ENCODE measurements around the gene ETDC. TPM values are rescaled to one million over a fixed set of nuclear protein-coding genes. Genes with fewer than 3 reads are reported as not detected.
A peak's percentile ranks its signal among the peaks of the same experiment; 100 is the strongest.

The ETDC gene
- total and polyA plus RNA-seq, 2 experiments from 2014 or later: not detected

GRCh38 chrX:135273162-135273561, 36.1 kb upstream of the ETDC start:
- Histone ChIP-seq H3K36me3 (ENCODE audit: insufficient read depth) (no peaks in the 10 kb centered on the region), H4K20me1 (replicated peaks; ENCODE audit: insufficient read depth) (no peaks in the 10 kb centered on the region), H3K9me2 (ENCODE audit: insufficient read depth) (no peaks in the 10 kb centered on the region), H3K4me1 (ENCODE audit: insufficient read depth) (peaks cover 9% of the 10 kb centered on the region), H2AFZ (no peak overlapping the region), H3F3A (replicated peaks; ENCODE audit: low read depth) (no peaks in the 10 kb centered on the region), H3K4me3 (no peak overlapping the region), H3K4me2 (peak overlapping the region; percentile 55; the same call in 1 of the 2 replicates), H3K27me3 (ENCODE audit: insufficient read depth) (no peaks in the 10 kb centered on the region), H3K79me2 (replicated peaks; ENCODE audit: insufficient read depth) (no peaks in the 10 kb centered on the region), H3K27ac (ENCODE audit: low read depth) (peak overlapping the region; percentile 72; the same call in 1 of the 2 replicates)
- H3K36me3 Mint-ChIP-seq (ENCODE audit: low read depth): no peaks in the 10 kb centered on the region; the same call in 2 of the 3 replicates
- no peak for TF ChIP-seq EZH2 (IDR thresholded peaks at IDR 0.05; ENCODE audit: low read depth, unreplicated experiment)
- TF ChIP-seq STAT1 (IDR thresholded peaks at IDR 0.05; ENCODE audit: unreplicated experiment): no peak
- TF ChIP-seq ZNF114 (CRISPR knock-in tag; IDR thresholded peaks at IDR 0.05): no peak
- no peak for TF ChIP-seq JUNB (IDR thresholded peaks at IDR 0.05; ENCODE audit: unreplicated experiment)
- no peak for TF ChIP-seq NANOG (IDR thresholded peaks at IDR 0.05; ENCODE audit: borderline replicate concordance)
- no peak for TF ChIP-seq ETS1 (IDR thresholded peaks at IDR 0.05)
- TF ChIP-seq ZNF462 (CRISPR knock-in tag; IDR thresholded peaks at IDR 0.05): no peak
- TF ChIP-seq CTCF (conservative IDR thresholded peaks at IDR 0.05; ENCODE audit: low read depth in 2 of 2): no peak
- TF ChIP-seq ZNF331 (CRISPR knock-in tag; IDR thresholded peaks at IDR 0.05; ENCODE audit: low read depth): no peak
- TF ChIP-seq CREB1 (CRISPR knock-in tag; IDR thresholded peaks at IDR 0.05; ENCODE audit: low read depth): no peak
- TF ChIP-seq, protein P1, sequence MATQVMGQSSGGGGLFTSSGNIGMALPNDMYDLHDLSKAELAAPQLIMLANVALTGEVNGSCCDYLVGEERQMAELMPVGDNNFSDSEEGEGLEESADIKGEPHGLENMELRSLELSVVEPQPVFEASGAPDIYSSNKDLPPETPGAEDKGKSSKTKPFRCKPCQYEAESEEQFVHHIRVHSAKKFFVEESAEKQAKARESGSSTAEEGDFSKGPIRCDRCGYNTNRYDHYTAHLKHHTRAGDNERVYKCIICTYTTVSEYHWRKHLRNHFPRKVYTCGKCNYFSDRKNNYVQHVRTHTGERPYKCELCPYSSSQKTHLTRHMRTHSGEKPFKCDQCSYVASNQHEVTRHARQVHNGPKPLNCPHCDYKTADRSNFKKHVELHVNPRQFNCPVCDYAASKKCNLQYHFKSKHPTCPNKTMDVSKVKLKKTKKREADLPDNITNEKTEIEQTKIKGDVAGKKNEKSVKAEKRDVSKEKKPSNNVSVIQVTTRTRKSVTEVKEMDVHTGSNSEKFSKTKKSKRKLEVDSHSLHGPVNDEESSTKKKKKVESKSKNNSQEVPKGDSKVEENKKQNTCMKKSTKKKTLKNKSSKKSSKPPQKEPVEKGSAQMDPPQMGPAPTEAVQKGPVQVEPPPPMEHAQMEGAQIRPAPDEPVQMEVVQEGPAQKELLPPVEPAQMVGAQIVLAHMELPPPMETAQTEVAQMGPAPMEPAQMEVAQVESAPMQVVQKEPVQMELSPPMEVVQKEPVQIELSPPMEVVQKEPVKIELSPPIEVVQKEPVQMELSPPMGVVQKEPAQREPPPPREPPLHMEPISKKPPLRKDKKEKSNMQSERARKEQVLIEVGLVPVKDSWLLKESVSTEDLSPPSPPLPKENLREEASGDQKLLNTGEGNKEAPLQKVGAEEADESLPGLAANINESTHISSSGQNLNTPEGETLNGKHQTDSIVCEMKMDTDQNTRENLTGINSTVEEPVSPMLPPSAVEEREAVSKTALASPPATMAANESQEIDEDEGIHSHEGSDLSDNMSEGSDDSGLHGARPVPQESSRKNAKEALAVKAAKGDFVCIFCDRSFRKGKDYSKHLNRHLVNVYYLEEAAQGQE (IDR thresholded peaks at IDR 0.05; ENCODE audit: unreplicated experiment): no peak
- TF ChIP-seq POLR2AphosphoS5 (IDR thresholded peaks at IDR 0.05; ENCODE audit: low read depth): no peak
- peaks cover 12% of the 10 kb centered on the region for H3K9me3 Mint-ChIP-seq
- H3K4me1 Mint-ChIP-seq: peaks cover 6% of the 10 kb centered on the region; the same call in 2 of the 3 replicates
- peak; percentile 41 for DNase-seq (ENCODE audit: low spot score)
- ATAC-seq: peak; percentile 67
- no peak overlapping the region for H3K4me3 Mint-ChIP-seq
- H3K27me3 Mint-ChIP-seq (ENCODE audit: insufficient read depth, low read depth, poor library complexity): no peaks in the 10 kb centered on the region
- no peak overlapping the region for H3K27ac Mint-ChIP-seq

Measured in GM23338 (cell line).